ENCODE measurements around the gene TAF3. TPM values are rescaled to one million over a fixed set of nuclear protein-coding genes. Genes with fewer than 3 reads are reported as not detected.

The TAF3 gene
- total RNA-seq, 1 donor from 2014 or later, result 4.8 TPM

GRCh38 chr10:7889947-7890542 is 71.7 kb downstream of the TAF3 start:
- TF ChIP-seq CTCF (IDR thresholded peaks at IDR 0.05; ENCODE audit: insufficient read depth, low read length, poor library complexity, severe bottlenecking), result no peak

GRCh38 chr10:7890781-7891180 is 72.5 kb downstream of the TAF3 start:
- no peaks in the 10 kb centered on the region for H3K27me3 ChIP-seq (ENCODE audit: control insufficient read depth, insufficient read depth, low read length)
- H3K36me3 ChIP-seq (ENCODE audit: control insufficient read depth, insufficient read depth, low read length), result no peaks in the 10 kb centered on the region
- no peak overlapping the region for H3K4me3 ChIP-seq (ENCODE audit: low read depth, low read length)
- TF ChIP-seq CTCF (IDR thresholded peaks at IDR 0.05; ENCODE audit: insufficient read depth, low read length, poor library complexity, severe bottlenecking), result no peak
- DNase-seq (ENCODE audit: low read depth), result no peak

More at GRCh38 chr10:7889947-7890542, 71.7 kb downstream of the TAF3 start:
- no peak for DNase-seq (ENCODE audit: low read depth)
- H3K36me3 ChIP-seq (ENCODE audit: control insufficient read depth, insufficient read depth, low read length), result no peaks in the 10 kb centered on the region
- no peak overlapping the region for H3K4me3 ChIP-seq (ENCODE audit: low read depth, low read length)
- no peaks in the 10 kb centered on the region for H3K27me3 ChIP-seq (ENCODE audit: control insufficient read depth, insufficient read depth, low read length)

GRCh38 chr10:7891634-7892033 is 73.3 kb downstream of the TAF3 start:
- Histone ChIP-seq H3K27me3 (ENCODE audit: control insufficient read depth, insufficient read depth, low read length) (no peaks in the 10 kb centered on the region), H3K4me3 (ENCODE audit: low read depth, low read length) (no peak overlapping the region), H3K36me3 (ENCODE audit: control insufficient read depth, insufficient read depth, low read length) (no peaks in the 10 kb centered on the region)
- DNase-seq (ENCODE audit: low read depth), result no peak
- no peak for TF ChIP-seq CTCF (IDR thresholded peaks at IDR 0.05; ENCODE audit: insufficient read depth, low read length, poor library complexity, severe bottlenecking)

GRCh38 chr10:7892146-7892545 is 73.8 kb downstream of the TAF3 start:
- DNase-seq (ENCODE audit: low read depth), result no peak
- H3K27me3 ChIP-seq (ENCODE audit: control insufficient read depth, insufficient read depth, low read length), result no peaks in the 10 kb centered on the region
- no peak for TF ChIP-seq CTCF (IDR thresholded peaks at IDR 0.05; ENCODE audit: insufficient read depth, low read length, poor library complexity, severe bottlenecking)
- H3K36me3 ChIP-seq (ENCODE audit: control insufficient read depth, insufficient read depth, low read length), result no peaks in the 10 kb centered on the region
- no peak overlapping the region for H3K4me3 ChIP-seq (ENCODE audit: low read depth, low read length)

GRCh38 chr10:7895699-7896090 is 77.4 kb downstream of the TAF3 start:
- TF ChIP-seq CTCF (IDR thresholded peaks at IDR 0.05; ENCODE audit: insufficient read depth, low read length, poor library complexity, severe bottlenecking), result no peak
- Histone ChIP-seq H3K27me3 (ENCODE audit: control insufficient read depth, insufficient read depth, low read length) (no peaks in the 10 kb centered on the region), H3K4me3 (ENCODE audit: low read depth, low read length) (no peak overlapping the region), H3K36me3 (ENCODE audit: control insufficient read depth, insufficient read depth, low read length) (no peaks in the 10 kb centered on the region)
- no peak for DNase-seq (ENCODE audit: low read depth)

GRCh38 chr10:7896297-7896696 is 78.0 kb downstream of the TAF3 start:
- H3K4me3 ChIP-seq (ENCODE audit: low read depth, low read length), result no peak overlapping the region
- no peaks in the 10 kb centered on the region for H3K36me3 ChIP-seq (ENCODE audit: control insufficient read depth, insufficient read depth, low read length)
- DNase-seq (ENCODE audit: low read depth), result no peak
- no peaks in the 10 kb centered on the region for H3K27me3 ChIP-seq (ENCODE audit: control insufficient read depth, insufficient read depth, low read length)
- no peak for TF ChIP-seq CTCF (IDR thresholded peaks at IDR 0.05; ENCODE audit: insufficient read depth, low read length, poor library complexity, severe bottlenecking)
